ENCODE results near the gene TNNI2. TPM values are rescaled to one million over a fixed set of nuclear protein-coding genes. Genes with fewer than 3 reads are reported as not detected.

TNNI2 gene
- total RNA-seq, 4 donors from 2014 or later = 4.2 TPM; not detected in 3

DNA sequence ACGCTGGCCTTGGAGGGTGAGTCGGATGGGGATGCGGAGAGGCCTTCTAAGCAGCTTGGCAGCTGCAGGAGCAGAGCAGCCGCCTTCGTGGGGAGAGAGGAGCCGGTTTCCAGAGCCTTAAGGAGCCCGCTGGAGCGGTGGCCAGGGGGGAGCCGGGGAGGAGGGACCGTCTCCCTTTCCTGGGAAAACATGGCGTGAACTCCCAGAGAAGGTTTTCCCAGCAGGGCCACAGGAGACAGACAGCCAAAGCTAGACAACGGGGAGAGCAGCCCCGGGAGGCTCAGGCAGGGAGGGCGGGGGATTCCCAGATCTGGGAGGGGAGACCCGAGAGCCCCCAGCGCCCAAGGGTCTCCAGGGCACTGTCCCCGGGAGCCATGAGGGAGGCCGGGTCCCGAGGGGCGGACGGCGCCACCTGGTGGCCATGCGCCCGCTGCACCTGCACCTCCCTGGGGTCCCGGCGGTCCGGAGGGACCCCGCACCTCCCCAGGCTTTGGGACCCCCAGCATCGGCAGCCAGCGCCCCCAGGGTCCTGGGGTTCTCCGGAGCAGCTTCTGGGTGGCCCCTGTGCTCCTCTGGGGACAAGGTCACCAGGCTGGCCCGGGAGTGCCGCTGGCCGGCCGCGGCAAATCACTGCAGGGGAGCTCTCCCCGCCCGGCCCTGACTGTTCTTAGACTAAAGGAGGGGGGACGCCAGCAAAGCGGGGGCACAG lies 6.4 kb upstream of the TNNI2 start:
- WGBS = 22% methylated on average over 23 of the region's 40 CpGs
- DNase-seq (ENCODE audit: extremely low spot score) = no peak
- peaks cover 0 to 58% (median under 1%) of the 10 kb centered on the region in 4 donors for H3K27me3 ChIP-seq
- H3K27ac ChIP-seq (replicated peaks in 1 of 4) = no peak overlapping the region
- peak overlapping the region in 3 of 4 donors; percentile 5 to 34 (median 30) for H3K4me3 ChIP-seq
- TF ChIP-seq, protein P1, sequence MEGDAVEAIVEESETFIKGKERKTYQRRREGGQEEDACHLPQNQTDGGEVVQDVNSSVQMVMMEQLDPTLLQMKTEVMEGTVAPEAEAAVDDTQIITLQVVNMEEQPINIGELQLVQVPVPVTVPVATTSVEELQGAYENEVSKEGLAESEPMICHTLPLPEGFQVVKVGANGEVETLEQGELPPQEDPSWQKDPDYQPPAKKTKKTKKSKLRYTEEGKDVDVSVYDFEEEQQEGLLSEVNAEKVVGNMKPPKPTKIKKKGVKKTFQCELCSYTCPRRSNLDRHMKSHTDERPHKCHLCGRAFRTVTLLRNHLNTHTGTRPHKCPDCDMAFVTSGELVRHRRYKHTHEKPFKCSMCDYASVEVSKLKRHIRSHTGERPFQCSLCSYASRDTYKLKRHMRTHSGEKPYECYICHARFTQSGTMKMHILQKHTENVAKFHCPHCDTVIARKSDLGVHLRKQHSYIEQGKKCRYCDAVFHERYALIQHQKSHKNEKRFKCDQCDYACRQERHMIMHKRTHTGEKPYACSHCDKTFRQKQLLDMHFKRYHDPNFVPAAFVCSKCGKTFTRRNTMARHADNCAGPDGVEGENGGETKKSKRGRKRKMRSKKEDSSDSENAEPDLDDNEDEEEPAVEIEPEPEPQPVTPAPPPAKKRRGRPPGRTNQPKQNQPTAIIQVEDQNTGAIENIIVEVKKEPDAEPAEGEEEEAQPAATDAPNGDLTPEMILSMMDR (IDR thresholded peaks at IDR 0.05) = peak; percentile 91 to 99 (median 99)
- no peak for TF ChIP-seq POLR2AphosphoS5 (IDR thresholded peaks at IDR 0.05)
- no peak for TF ChIP-seq POLR2A (IDR thresholded peaks at IDR 0.05; ENCODE audit: low read depth)
- no peak for TF ChIP-seq EP300 (IDR thresholded peaks at IDR 0.05)
- H3K9me3 ChIP-seq = no peaks in the 10 kb centered on the region
- intact Hi-C loops (cut with DNase I) = loop anchor here (1.0 kb wide), 1 partner anchor 139 kb away; no protein-coding TSS in a partner anchor
- H3K36me3 ChIP-seq = no peaks in the 10 kb centered on the region
- H3K4me1 ChIP-seq = peaks cover 8 to 21% (median 11%) of the 10 kb centered on the region in 4 donors

DNA sequence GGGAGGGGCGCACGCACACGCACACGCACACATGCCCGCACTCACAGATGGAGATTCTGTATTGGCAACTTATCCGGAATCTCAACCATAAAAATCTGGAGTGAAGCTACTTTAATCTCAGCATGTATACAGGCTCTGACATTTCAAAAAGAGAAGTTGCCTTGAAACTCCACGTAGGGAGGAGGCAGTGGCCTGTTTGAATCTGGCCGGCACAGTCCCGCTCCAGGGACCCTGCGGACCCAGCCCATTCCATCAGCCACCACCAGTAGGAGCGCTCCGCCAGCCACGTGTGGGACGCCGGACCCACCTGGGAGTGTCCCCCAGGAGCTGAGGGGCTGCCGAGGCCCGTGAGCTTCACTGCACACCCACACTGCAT lies 5.9 kb upstream of the TNNI2 start:
- intact Hi-C loops (cut with DNase I) = loop anchor here (1.0 kb wide), 1 partner anchor 140 kb away; no protein-coding TSS in a partner anchor
- Histone ChIP-seq H3K9me3 (no peaks in the 10 kb centered on the region), H3K27ac (replicated peaks in 1 of 4) (no peak overlapping the region), H3K4me3 (peak overlapping the region in 1 of 4 donors; percentile 34), H3K36me3 (no peaks in the 10 kb centered on the region), H3K4me1 (peaks cover 10 to 21% (median 14%) of the 10 kb centered on the region in 4 donors), H3K27me3 (peaks cover 0 to 53% (median 0%) of the 10 kb centered on the region in 4 donors)
- DNase-seq (ENCODE audit: extremely low spot score) = no peak
- no peak for TF ChIP-seq EP300 (IDR thresholded peaks at IDR 0.05)
- no peak for TF ChIP-seq POLR2A (IDR thresholded peaks at IDR 0.05; ENCODE audit: low read depth)
- TF ChIP-seq, protein P1 (IDR thresholded peaks at IDR 0.05) = no peak
- no peak for TF ChIP-seq POLR2AphosphoS5 (IDR thresholded peaks at IDR 0.05)
- 57% methylated on average over 14 of the region's 17 CpGs for WGBS

DNA sequence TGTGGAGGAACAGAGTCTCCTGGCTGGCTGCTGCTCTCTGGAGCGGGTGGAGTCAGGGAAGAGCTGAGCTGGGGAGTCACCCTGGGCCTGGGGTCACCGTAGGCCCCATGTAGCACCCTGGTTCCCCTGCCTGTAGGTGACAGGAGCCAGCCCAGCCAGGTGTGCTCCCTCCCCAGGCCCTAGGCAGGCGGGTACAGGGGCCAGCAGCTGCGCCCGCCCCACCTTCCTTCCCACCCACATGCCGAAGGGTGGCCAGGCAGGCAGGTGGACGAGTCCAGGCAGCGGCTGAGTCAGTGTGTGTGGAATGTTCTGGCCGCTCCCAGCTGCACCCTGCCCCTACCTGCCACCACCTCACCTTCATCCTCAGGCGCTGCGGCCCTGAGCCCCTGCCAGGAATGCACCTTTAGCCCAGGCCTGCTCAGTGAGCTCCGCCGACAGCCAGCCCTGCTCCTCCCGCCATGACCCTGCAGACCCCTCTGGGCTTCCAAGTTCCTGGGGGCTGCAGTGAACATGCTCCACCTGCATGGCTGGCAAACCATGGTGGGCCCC lies 4.6 kb upstream of the TNNI2 start:
- Histone ChIP-seq H3K4me1 (peaks cover 11 to 26% (median 17%) of the 10 kb centered on the region in 4 donors), H3K36me3 (no peaks in the 10 kb centered on the region), H3K27ac (replicated peaks in 1 of 4) (no peak overlapping the region), H3K27me3 (peaks cover 0 to 43% (median 0%) of the 10 kb centered on the region in 4 donors), H3K4me3 (no peak overlapping the region), H3K9me3 (no peaks in the 10 kb centered on the region)
- DNase-seq (ENCODE audit: extremely low spot score) = no peak
- TF ChIP-seq POLR2A (IDR thresholded peaks at IDR 0.05; ENCODE audit: low read depth) (no peak), EP300 (IDR thresholded peaks at IDR 0.05) (no peak), POLR2AphosphoS5 (IDR thresholded peaks at IDR 0.05) (no peak)
- TF ChIP-seq, protein P1 (IDR thresholded peaks at IDR 0.05) = no peak
- WGBS = 98% methylated on average over 5 of the region's 14 CpGs
- intact Hi-C loops (cut with DNase I) = no loop called here

DNA sequence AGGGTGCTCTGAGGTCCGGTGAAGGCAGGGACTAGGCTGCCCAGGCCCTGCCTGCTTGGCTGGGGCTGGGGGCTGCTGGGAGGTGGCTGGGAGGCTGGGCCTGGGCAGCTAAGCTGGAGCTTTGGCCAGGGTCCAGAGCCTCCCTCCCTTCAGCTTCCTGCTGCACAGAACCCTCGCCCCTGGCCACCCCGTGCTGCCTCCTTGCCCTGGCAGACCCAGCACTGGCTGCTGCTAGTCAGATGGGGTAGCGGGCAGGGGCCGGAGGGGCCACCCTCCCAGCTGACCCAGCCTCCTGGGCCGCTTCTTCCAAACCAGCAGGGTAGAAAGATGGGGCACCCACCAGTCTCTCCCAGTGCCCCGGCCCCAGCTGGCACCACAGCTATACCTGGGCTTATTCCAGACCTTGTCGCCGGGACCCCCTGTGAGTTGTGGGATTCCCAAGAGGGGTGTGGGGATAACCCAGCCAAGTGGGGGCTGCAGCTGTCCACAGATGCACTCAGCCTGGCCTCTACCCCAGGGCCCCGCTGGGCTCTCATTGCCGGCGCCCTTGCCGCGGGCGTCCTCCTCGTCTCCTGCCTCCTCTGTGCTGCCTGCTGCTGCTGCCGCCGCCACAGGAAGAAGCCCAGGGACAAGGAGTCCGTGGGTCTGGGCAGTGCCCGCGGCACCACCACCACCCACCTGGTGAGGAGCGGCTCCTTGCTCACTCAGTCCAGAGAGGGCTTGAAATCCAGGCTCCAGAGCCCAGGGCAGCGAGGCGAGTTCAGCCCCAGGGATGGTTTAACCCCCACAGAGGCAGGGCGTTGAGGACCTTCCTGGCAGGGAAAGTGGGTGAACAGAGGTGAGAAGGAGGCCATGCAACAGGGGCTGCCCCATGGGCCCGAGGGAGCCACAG lies 3.8 kb upstream of the TNNI2 start, which contains the start of gene SYT8:
TSS of gene SYT8 (plus strand) at position 212 of the 892 bp plus-strand sequence. CDS start at position 328, 116 bp downstream.
- Histone ChIP-seq H3K4me3 (no peak within 1 kb of the TSS), H3K4me1 (peaks cover 11 to 32% (median 17%) of the 10 kb centered on the region in 4 donors), H3K9me3 (no peaks in the 10 kb centered on the region), H3K36me3 (no peaks in the 10 kb centered on the region), H3K27ac (replicated peaks in 1 of 4) (no peak within 1 kb of the TSS), H3K27me3 (peaks cover 0 to 36% (median 0%) of the 10 kb centered on the region in 4 donors)
- TF ChIP-seq EP300 (IDR thresholded peaks at IDR 0.05) (no peak), POLR2AphosphoS5 (IDR thresholded peaks at IDR 0.05) (no peak), POLR2A (IDR thresholded peaks at IDR 0.05; ENCODE audit: low read depth) (no peak)
- TF ChIP-seq, protein P1 (IDR thresholded peaks at IDR 0.05) = no peak
- no peak for DNase-seq (ENCODE audit: extremely low spot score)
- WGBS = 94% methylated on average over 5 of the region's 26 CpGs
- intact Hi-C loops (cut with DNase I) = loop anchor here (5.0 kb wide), 1 partner anchor 317 kb away; no protein-coding TSS in a partner anchor

All from esophagus muscularis mucosa (tissue), 4 donors.